Fibroblast of the conjunctiva (primary cell): ENCODE data around the gene MXI1.
"Not testable (repeated sequence)": the region's sequence is repeated elsewhere in the genome, so short reads cannot be mapped to it uniquely, and the experiment has no call there.

Experiments used
- DNase-seq: peaks from one replicate; pipeline ENCODE4 v3.0.0-alpha.2; 2010; ENCODE audit warnings: low read depth

Gene MXI1

DNA sequence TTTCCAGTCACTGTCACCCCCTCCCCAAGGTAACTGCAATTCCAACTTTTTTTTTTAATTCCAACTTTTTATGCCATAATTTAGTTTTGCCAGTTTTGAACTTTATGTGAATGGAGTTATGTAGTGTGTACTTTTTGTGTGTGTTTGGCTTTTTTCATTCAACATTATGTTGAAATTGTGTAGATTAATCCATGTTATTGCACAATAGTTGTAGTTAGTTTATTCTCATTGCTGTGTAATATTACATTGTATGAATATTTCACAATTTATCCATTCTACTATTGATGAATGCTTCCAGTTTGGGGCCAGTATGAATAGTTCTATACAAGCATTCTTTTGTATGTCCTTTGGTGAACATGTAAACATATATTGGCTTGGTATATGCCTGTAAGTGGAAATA is 32.5 kb downstream of the MXI1 start:
- DNase-seq = no peak

DNA sequence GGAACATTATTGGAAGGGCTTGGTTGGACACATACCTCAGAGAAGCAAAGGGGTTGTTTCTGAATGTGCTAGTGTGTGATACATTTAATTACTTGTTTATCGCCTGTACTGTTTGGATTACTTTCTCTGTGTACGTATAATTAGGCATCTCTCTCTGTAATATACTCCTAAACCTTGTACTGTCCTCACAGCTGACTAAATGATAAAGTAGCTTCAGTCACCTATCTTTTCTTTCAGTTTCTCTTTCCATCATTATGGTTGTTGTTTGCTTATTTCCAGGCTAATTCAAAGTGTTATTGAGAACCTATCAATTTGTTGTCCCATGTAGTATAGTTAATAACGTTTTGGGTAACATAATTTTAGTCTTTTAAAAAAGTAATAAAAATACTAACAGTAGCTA is 34.0 kb downstream of the MXI1 start:
- no peak for DNase-seq

DNA sequence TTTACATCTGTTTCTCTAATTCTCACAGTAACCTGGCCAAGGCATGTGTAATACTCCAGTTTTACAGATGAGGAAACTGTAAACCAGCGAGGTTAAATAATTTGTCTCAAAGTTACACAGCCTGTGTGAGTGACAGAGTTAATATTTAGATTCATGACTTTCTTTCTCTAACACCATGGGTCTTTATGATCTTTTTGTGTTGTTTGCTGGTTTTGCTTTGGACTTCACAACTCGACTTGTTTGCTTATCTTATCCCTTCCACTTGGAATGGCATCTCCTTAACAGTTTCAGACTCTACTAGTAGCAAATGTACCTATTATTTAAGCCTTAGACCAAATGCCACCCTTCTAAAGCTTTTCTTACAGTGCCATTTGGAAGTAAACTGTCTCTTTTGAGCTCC is 34.4 kb downstream of the MXI1 start:
- no peak for DNase-seq

DNA sequence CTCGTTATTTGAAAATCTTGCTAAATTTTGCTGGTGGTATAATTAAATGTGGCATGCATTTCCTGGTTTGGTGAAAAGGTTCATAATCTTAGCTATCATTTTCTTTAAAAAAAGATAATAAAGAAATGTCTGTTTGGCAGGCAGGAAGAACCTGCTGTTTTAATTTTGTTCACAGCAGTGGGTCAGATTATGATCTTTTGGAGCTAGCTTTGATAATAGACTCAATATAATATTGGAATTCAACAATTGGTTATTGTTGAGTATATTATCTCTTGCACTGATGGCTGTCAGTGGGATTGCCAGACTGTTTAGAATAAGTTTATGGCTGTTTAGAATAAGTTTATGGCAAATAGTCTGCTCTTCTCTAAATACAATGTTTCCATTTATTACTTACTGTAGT is 35.1 kb downstream of the MXI1 start:
- no peak for DNase-seq

DNA sequence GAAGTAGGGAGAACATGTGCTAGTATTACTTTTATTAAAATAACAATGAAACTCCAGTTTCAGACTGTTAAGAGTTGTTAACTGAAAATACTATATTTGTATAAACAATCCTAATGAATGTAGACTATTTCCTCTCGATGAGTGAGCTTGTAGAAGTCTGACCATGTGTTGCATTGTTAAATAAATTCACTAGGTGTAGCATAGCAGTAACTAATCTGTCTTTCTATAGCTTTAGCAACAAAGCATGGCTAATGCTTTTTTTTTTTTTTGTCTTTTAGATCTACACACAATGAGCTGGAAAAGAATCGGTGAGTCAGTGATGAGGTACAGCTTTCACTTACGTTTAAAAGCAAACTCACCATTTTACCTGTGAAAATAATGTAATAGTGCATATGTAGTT is 37.1 kb downstream of the MXI1 start:
- no peak for DNase-seq

DNA sequence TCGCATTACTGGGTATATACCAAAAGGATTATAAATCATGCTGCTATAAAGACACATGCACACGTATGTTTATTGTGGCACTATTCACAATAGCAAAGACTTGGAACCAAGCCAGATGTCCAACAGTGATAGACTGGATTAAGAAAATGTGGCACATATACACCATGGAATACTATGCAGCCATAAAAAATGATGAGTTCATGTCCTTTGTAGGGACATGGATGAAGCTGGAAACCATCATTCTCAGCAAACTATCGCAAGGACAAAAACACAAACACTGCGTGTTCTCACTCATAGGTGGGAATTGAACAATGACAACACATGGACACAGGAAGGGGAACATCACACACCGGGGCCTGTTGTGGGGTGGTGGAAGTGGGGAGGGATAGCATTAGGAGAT is 40.4 kb downstream of the MXI1 start:
- not testable (repeated sequence) for DNase-seq

DNA sequence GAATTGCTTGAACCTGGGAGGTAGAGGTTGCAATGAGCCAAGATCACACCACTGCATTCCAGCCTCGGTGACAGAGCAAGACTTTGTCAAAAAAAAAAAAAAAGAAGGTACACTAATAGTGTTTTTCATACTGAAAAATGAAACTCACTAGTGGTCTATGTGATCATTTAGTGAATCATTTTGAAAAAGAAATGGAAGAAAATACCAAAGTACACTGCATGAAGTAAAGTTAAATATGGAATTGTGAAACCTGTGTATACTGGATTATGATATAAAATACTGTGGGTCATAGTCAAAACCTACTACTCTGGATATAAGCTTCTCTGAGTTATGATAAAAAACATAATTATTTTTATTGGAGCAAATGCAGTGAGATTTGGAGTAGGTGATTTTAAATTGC is 42.1 kb downstream of the MXI1 start:
- DNase-seq = not testable (repeated sequence)

DNA sequence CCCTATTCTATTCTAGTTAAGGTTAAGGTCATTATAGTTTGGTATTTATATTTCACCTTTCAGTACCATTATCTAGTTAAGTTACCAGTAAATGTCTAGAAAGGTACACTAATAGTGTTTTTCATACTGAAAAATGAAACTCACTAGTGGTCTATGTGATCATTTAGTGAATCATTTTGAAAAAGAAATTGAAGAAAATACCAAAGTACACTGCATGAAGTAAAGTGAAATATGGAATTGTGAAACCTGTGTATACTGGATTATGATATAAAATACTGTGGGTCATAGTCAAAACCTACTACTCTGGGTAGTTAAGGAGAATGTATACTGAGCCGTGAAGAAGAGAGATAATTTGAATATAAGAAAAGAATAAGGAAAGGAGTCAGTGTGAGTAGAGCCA is 44.0 kb downstream of the MXI1 start:
- DNase-seq = not testable (repeated sequence)

DNA sequence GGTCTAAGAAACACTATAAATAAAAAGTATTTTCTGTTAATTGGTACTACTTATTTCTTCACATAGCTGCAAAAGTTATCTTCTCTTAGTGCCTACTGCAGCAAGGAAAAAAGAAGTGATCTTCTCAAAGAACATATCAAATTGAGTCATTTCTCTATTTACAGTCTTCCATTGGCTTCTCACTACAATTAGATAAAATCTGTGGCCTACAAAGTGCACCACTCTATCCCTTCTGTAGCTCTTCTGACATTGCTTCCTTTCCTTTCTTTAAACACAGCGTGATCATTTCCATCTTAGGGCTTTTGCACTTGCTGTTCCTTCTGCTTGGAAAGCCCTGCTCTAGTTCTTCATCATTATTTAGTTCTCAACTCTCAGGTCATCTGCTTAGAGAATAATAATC is 44.7 kb downstream of the MXI1 start:
- no peak for DNase-seq

DNA sequence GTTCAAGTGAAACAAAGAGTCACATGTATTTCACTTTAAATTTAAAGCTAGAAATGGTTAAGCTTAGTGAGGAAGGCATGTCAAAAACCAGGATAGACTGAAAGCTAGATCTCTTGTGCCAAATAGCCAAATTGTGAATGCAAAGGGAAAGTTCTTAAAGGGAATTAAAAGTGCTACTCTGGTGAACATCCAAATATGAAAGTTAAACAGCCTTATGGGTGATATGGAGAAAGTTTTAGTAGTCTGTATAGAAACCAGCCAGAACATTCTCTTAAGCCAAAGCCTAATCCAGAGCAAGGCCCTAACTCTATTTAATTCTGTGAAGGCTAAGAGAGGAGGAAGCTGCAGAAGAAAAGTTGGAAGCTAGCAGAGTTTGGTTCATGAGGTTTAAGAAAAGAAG is 47.1 kb downstream of the MXI1 start:
- DNase-seq = no peak

DNA sequence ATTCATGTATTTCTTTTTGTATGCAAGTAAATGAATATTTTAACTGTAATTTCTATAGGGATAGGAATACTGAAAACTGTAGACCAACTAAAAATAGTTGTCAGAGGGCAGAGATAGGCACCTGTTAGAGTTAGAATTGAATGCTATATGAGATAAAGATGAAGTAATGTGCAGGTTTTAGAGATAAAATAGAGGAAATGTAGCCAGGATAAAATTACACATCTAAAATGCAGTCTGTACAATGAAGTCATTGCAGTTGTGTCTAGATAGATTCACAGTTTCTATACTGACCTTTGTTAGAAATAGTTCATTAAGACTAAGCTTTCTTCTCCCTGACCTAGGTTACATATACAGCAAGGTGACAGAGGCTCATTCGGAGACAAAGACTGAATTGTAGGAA is 51.1 kb downstream of the MXI1 start:
- DNase-seq = no peak

DNA sequence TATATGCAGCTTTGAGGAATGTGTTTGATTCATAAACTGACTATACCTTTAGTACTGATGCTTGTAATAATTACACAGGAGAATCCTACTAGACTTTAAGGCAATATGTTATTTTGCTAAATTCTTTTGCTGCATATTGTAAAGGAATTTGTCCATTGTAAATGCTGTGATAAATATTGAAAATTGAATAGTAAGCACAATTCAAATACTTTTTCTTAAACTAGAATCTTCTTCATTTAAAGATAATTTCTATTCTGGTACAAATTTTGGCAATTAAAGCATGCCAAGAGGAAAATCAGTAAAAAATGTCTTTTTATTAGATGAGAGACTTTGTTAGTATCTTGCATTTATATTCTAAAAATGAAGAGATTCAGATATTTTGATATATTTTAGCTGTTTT is 51.9 kb downstream of the MXI1 start:
- DNase-seq = no peak

DNA sequence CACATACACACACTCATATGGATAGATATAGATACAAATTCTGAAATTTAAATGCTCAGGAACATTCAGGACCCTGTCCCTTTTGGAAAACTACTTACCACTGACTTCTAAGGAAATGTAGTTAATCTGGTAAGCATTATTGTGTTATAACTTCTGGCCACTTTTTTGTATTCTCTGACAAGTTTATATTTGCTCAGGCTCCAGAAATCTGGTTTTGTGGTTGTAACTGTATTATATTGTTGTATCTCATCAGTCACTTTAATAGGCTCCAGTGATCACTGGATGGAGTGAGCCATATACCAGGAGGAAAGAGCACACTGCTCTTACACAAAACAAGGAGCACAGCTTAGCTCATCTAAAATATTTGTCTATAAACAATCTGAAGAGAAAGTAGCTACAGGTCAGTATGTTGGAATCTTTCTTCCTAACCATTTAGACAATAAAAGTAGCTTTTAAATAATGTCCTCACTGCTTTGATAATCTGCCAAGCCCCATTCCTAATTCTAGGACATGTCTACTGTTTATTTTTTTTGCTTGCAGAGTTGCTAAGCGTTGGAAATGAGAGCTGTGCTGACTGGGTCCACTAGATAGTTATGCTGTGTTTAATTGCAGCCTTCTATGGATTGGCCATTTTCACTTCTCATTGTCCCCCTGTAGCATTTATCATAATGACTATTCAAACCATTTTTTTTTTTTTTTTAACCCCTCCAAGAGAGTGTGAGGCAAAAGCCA is 53.5 kb downstream of the MXI1 start:
- no peak for DNase-seq

DNA sequence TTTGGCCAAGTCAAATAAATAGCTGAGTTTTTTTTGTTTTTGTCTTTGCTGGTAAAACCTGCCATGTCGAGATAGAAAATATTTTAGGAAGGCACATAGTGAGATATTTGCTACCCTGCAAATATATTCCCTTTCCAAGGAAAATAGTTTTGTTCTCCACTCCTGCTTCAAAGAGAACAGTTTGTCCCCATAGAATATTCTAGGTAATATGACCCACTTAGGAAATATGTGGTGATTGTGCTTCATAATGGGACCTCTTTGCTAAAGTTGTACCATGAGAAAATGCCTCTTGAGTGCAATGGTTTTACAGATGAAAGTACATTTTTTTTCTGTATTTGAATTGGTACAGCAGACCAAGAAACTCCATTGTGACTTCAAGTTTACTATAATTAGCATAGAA is 55.8 kb downstream of the MXI1 start:
- DNase-seq = no peak

DNA sequence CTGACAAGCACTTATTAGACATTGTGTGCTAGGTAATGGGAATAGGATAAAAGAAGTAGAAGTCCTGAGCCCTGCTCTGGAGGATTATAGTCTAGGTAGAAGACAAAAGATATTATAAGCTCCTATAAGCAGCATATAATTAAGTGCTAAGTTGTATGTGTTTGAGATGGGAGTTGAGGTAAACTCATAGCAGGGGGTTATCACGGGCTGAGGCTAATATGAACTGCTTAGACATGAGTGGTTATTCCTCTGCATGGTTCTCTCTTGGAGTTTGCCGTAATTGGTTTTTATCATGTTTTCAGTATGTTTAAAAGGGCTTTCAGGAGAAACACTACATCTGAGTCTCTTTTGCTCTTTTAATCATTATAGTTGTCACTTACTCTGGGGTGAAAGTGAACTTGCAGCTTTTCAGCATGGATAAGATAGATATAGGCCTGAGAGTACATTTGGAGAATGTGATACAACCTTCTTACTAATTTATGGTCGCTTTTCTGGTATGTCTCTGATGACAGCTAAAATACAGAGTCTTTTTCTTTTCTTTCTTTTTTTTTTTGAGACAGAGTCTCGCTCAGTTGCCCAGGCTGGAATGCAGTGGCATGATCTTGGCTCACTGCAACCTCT is 58.3 kb downstream of the MXI1 start:
- no peak for DNase-seq

DNA sequence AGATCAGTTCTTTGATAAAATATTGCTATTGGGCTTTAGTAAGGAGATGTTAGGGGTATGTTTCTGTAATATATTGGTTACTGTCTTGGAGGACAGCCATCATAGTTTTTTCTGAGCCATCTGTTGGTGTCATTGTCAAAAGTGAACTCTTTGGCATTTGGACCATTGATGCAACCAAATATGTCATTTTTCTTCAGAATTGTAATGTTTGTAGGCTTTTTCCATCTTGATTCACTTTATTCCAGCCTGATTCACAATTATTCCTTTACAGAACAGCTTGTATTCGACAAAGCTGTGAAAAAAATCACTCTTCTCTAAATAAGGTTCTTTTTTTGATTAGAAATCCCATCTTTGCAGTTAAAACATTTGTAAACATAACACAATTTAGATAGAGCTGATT is 59.9 kb downstream of the MXI1 start:
- no peak for DNase-seq

DNA sequence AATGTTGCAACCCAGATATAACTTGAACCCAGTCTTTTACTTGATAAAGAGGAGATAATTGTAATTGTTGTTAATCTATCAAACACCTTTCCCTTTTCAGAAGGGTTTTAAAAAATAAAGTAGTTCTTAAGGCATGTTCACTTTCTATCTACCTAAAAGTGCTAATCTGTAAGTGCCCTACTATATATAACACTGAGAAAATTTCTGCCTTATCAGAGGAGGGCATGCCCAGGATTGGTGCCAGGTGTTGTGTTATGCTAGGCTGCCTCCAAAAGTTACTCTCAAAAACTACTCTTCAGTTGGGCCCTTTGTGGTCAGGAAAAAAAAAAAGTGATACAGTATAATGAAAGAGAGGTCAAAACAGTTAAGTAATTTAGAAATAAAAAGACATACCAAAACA is 61.0 kb downstream of the MXI1 start:
- DNase-seq = no peak

DNA sequence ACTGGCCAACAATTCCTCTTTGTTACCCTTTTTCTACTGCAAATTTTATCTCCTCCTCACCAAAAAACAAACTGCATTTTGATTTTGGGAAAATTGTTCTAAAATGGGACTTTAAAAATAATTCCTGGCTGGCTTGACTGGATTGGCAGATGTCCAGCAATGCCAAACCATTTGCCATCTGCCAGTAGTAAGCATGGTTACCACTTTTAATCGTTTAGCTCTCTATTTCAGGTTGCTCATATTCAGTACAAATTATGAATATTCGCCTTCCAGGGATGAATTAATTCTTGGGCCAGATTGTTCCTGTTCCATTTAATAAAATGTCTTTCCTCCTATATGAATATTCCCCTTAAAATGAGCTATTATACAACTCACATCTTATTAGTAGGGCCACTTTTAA is 61.6 kb downstream of the MXI1 start:
- DNase-seq = no peak

DNA sequence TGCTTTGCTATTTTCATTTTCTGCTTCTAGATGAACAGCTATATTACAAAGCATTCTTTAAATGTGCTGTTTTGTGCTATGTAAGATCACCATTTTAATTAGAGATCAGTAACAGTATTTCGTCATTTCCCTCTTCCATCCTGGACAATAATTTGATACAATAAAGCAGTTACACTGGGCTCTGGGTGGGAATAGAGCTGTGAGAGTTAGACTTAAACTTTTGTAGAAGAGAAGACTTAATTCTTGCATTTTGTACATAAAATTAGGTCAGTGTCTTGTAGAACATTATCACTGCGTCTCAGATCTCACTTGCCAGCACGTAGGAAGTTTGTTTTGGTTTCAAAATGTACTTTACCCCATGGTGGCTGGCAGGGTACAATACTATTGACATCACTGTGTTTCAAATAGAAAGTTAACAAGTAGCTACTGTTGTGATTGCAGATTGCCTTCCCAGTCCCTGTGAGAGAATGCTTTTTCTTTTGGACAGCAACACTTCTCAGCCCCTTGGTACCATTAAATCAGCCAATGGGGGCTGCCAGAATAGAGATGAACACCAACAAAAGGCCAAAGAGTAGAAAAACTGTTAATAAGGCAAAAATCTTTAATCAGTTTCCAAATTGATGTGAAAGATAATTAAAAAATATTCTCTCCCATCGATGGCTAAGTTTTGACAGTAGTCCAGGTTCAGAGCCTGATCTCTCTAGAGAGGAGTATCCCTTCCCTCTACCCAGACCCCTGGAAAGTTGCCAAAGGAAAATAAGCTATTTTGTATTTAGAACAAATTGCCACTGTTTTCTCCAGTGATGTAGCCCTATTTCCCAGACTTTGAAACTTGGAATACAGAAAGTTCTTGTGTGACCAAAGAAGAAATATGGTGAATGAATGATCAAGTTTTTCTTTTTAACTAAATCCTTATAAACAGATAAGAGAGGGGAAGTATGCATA is 62.2 kb downstream of the MXI1 start:
- no peak for DNase-seq

DNA sequence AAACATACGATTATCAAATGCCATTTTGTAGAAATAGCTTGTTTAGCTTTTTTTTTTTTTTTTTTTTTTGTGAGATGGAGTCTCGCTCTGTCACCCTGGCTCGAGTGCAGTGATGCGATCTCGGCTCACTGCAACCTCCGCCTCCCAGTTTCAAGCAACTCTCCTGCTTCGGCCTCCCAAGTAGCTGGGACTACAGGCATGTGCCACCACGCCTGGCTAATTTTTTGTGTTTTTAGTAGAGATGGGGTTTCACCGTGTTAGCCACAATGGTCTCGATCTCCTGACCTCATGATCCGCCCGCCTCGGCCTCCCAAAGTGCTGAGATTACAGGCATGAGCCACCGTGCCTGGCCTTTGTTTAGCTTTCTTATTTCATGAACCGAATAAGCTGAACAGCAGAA is 65.6 kb downstream of the MXI1 start:
- DNase-seq = not testable (repeated sequence)

DNA sequence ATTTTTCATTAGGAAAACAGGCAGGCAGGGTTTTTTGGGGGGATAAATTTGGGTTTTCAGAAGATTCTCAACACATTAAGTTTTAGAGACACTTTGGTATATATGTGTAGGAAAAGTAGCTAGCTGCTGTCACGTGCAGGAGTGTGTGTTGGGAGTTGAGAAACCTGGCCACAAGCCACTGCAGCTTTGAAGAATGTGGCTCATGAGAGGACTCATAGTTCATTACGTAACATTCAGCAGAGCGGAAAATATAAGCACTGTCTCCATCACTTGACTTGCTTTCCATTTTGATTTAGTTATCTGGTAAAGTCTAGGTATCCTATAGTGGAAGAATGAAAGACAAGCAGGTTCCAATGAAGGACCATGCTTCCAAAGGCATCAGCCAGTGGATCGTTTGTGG is 66.1 kb downstream of the MXI1 start:
- DNase-seq = peak; percentile 61

DNA sequence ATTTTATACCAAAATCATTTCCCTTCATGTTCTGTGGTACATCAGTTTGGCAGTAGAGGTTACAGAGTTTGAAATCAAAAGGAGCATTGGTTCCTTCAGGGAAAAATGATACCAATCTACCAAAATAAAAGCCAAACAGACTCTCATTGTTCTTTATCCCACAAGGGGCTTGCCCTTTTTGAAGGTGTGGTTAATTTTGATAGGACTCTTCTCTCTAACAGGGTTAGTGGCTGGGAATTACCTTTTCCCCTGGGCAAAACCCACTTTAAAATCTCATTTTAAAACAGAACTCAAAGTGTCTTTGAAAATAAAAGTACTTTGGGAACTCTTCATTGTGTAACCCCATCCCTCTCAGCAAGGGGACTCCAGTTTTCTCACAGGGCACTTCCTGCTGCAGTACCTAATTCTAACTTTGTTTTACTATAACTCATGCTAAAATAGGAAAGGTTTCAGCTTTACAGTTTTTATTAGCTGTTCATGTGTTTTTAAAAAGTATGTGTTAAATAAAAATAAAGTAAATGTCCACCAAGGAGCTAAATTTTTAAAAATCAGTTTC is 66.7 kb downstream of the MXI1 start:
- no peak for DNase-seq

DNA sequence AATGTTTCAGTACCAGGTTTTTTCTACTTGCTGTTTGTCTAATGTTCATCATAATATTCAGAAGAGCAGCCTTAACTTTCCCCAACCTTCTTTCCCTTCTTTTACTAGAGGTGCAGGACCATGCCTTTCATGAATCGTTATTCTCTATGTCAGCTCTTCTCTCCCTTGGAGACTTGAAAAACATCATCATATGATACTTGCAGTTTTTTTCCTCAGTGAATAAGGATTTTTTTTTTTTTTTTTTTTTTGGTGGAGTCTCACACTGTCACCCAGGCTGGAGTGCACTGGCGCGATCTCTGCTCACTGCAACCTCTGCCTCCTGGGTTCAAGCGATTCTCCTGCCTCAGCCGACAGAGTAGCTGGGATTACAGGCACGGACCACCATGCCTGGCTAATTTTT is 67.2 kb downstream of the MXI1 start:
- DNase-seq = no peak
